ENCODE results near the gene HERPUD1. TPM values are rescaled to one million over a fixed set of nuclear protein-coding genes. Genes with fewer than 3 reads are reported as not detected.
"Not testable (repeated sequence)": the region's sequence is repeated elsewhere in the genome, so short reads cannot be mapped to it uniquely, and the experiment has no call there.

The HERPUD1 gene, protein sequence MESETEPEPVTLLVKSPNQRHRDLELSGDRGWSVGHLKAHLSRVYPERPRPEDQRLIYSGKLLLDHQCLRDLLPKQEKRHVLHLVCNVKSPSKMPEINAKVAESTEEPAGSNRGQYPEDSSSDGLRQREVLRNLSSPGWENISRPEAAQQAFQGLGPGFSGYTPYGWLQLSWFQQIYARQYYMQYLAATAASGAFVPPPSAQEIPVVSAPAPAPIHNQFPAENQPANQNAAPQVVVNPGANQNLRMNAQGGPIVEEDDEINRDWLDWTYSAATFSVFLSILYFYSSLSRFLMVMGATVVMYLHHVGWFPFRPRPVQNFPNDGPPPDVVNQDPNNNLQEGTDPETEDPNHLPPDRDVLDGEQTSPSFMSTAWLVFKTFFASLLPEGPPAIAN
- 10 to 100 TPM; 62.5 to 98.4 (median 72.7) TPM for polyA plus RNA-seq (ENCODE audit: insufficient read length in 10 of 10)
- long read RNA-seq, donor 1, transcript HERPUD1-204 (8 exons, 2,946 nt), result major isoform, 19 of 24 reads
- long read RNA-seq, donor 1, partial matches to known transcripts, result 0 of 24 reads
- long read RNA-seq, donor 1, other reads (novel, unspliced or antisense), result 0 of 24 reads
- long read RNA-seq, donor 2, transcript HERPUD1-204 (8 exons, 2,946 nt), result major isoform, 15 of 28 reads
- long read RNA-seq, donor 2, partial matches to known transcripts, result 8 of 28 reads
- long read RNA-seq, donor 2, other reads (novel, unspliced or antisense), result 0 of 28 reads
- long read RNA-seq, donor 3, result 0 reads
- long read RNA-seq, donor 4, transcript HERPUD1-204 (8 exons, 2,946 nt), result major isoform, 13 of 15 reads
- long read RNA-seq, donor 4, partial matches to known transcripts, result 0 of 15 reads
- long read RNA-seq, donor 4, other reads (novel, unspliced or antisense), result 0 of 15 reads
- long read RNA-seq, donor 5, transcript HERPUD1-204 (8 exons, 2,946 nt), result major isoform, 18 of 40 reads
- long read RNA-seq, donor 5, partial matches to known transcripts, result 12 of 40 reads
- long read RNA-seq, donor 5, other reads (novel, unspliced or antisense), result 0 of 40 reads
- long read RNA-seq, donor 6, transcript HERPUD1-204 (8 exons, 2,946 nt), result major isoform, 13 of 26 reads
- long read RNA-seq, donor 6, partial matches to known transcripts, result 8 of 26 reads
- long read RNA-seq, donor 6, other reads (novel, unspliced or antisense), result 0 of 26 reads
- long read RNA-seq, donor 7, transcript HERPUD1-204 (8 exons, 2,946 nt), result major isoform, 10 of 11 reads
- long read RNA-seq, donor 7, partial matches to known transcripts, result 0 of 11 reads
- long read RNA-seq, donor 7, other reads (novel, unspliced or antisense), result 0 of 11 reads
- long read RNA-seq, donor 8, transcript HERPUD1-204 (8 exons, 2,946 nt), result major isoform, 11 of 30 reads
- long read RNA-seq, donor 8, partial matches to known transcripts, result 11 of 30 reads
- long read RNA-seq, donor 8, other reads (novel, unspliced or antisense), result 0 of 30 reads
- long read RNA-seq, donor 9, partial matches to known transcripts, result 0 of 4 reads
- long read RNA-seq, donor 9, other reads (novel, unspliced or antisense), result 0 of 4 reads

DNA sequence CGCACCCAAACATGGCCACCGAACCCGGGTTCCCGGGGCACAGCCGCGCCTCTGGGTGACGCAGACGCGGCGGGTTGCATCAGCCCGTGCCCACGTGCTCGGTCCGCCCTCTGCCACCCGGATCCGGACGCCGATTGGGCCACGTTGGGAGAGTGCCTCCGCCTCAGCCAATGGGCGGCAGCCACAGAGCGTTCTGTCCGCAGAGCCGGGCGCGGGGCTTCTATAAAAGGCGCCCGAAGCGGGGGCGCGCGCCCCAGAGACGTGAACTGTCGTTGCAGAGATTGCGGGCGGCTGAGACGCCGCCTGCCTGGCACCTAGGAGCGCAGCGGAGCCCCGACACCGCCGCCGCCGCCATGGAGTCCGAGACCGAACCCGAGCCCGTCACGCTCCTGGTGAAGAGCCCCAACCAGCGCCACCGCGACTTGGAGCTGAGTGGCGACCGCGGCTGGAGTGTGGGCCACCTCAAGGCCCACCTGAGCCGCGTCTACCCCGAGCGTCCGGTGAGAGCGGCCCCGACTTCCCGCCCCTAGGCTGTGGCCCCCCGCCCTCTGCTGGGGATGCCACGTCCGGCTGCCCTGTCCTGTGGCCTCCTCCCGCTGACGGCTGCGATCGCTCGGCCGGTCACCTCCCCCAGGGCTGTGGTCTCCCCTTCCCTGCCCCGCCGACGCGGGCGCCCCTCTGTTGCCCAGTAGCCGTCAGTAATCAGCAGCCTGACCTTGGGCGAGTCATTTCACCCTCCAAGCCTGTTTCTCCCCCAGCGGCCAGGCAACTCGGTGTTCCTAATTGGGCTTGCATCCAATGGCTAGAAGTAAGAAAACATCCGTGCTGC is at the start of gene HERPUD1:
Gene HERPUD1 (plus strand): TSS at position 251 of the 829 bp plus-strand sequence. CDS start 103 bp downstream, at position 354.
- peak; percentile 98 to 99 (median 99) for DNase-seq

DNA sequence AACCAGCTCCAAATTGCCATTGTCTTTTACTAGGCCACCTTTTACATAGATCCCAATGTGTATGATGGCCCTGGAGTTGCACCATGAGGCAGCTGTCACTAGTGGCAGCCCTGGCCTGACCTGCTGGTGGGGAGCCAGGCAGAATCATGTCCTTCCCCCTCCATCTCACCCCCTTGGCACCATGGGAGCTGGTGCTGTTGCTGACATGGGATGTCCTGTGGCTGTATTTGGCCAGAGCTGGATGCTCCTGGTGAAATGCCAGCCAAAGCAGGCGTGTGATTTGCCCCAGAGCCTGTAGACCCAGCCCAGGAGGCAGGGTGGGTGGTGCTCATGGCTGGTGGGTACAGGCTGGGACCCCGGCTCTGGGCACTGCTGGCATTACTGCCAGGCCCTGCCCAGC is 48.4 kb upstream of the HERPUD1 start:
- no peak for DNase-seq

- no peak for DNase-seq
These were observed 47.8 kb upstream of the HERPUD1 start for GRCh38 chr16:56884026-56884582.

DNA sequence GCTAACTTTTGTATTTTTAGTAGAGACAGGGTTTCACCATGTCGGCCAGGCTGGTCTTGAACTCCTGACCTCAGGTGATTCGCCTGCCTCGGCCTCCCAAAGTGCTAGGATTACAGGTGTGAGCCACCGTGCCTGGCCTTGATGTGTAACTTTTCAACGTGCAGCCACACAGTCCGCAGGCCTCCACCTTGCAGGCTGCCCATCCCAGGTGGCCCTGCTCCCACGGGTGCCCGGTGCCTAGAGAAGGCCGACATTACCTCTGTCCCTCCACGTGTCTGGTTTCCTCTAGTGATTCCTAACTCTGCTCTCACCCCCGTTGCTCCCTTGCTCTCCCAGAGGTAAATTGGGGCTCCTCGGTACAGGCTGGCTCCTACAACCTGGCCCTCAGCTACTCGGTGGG is 47.0 kb upstream of the HERPUD1 start:
- not testable (repeated sequence) for DNase-seq

GRCh38 chr16:56885446-56886162 is 46.3 kb upstream of the HERPUD1 start:
- DNase-seq, result no peak

- DNase-seq, result no peak
These were observed 45.6 kb upstream of the HERPUD1 start for GRCh38 chr16:56886296-56886695.

GRCh38 chr16:56886826-56887225 is 45.1 kb upstream of the HERPUD1 start:
- no peak for DNase-seq

GRCh38 chr16:56888806-56889205 is 43.1 kb upstream of the HERPUD1 start:
- DNase-seq, result no peak

- DNase-seq, result no peak
These were observed 42.7 kb upstream of the HERPUD1 start for GRCh38 chr16:56889206-56889605.

DNA sequence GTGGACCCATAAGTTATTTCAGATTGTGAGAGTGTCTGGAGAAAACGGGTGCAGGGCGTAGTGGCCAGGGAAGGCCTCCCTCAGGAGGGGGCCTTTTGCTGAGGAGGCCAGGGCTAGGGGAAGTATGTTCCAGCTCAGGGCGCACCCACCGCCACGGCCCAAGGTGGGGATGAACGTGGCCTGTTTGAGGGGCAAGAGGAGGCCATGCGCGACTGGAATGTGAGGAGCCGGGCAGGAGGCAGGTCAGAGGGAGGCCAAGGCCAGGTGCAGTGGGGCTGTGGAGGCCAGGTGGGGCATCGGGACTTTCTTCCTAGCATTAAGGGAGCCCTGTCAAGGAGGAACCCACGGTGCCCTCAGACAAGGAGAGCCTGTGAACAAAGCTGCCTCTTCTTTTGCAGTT is 40.3 kb upstream of the HERPUD1 start:
- no peak for DNase-seq

- no peak for DNase-seq
These were observed 39.2 kb upstream of the HERPUD1 start for GRCh38 chr16:56892705-56893104.

- DNase-seq, result no peak
These were observed 37.5 kb upstream of the HERPUD1 start for GRCh38 chr16:56894331-56894917.

DNA sequence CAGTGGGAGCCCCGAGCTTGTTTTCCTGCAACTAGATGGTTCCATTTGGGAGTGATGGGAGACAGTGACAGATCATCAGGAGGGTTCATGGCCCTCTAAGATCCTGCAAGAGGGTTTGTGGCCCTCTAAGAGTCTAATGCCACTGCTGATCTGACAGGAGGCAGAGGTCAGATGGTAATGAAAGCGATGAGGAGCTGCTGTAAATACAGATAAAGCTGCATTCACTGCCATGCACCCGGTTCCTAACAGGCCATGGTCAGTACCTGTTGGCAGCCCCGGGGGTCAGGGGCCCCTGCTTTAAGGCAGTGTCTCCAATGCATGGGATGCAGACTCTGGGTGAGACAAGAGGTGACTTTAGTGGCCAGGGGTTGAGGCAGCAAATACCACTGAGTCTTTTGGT is 36.1 kb upstream of the HERPUD1 start:
- no peak for DNase-seq

- no peak for DNase-seq
These were observed 35.7 kb upstream of the HERPUD1 start for GRCh38 chr16:56896244-56896643.

DNA sequence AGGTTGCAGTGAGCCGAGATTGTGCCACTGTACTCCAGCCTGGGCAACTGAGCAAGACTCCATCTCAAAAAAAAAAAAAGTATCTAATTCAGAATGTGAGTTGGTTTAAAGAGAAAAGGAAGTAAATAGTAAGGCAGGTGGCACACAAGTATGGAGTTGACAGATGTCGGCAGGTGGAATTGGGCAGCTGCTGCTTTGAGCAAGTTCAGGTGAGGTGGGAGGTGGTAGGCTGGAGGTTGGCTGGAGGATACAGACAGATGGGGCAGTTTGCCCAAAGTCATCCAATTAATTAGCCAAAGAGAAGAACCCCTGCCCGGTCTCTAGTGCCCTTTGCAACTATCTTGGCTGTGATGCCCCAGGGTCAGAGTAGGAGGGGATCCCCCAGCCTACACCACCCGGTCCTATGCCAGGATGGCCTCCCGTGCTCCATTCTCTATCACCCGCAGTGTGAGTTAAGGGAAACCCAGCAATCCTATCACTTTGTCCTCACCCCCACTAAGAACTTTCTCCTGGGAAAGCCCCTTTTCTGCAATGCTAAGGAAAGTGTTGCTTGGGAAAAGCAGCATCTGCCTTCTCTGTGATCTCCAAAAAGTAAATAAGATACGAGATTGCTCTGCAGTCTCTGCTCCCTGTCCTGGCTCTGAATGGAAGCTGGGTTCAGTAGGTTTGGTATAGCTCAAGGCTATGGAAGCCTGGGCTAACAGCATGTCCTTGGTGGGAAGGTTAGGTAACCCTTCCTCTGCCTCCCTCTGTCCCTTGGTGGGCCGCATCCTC is 34.7 kb upstream of the HERPUD1 start:
- no peak for DNase-seq

GRCh38 chr16:56898847-56899246 is 33.1 kb upstream of the HERPUD1 start:
- DNase-seq, result no peak

- DNase-seq, result no peak
These were observed 28.1 kb upstream of the HERPUD1 start for GRCh38 chr16:56903866-56904265.

GRCh38 chr16:56907401-56907800 is 24.5 kb upstream of the HERPUD1 start:
- DNase-seq, result no peak
